ENCODE data around the gene FEN1. TPM values are rescaled to one million over a fixed set of nuclear protein-coding genes. Genes with fewer than 3 reads are reported as not detected.

The FEN1 gene, protein sequence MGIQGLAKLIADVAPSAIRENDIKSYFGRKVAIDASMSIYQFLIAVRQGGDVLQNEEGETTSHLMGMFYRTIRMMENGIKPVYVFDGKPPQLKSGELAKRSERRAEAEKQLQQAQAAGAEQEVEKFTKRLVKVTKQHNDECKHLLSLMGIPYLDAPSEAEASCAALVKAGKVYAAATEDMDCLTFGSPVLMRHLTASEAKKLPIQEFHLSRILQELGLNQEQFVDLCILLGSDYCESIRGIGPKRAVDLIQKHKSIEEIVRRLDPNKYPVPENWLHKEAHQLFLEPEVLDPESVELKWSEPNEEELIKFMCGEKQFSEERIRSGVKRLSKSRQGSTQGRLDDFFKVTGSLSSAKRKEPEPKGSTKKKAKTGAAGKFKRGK
- 3.4 and 7.3 TPM in 2 replicates for total RNA-seq

DNA sequence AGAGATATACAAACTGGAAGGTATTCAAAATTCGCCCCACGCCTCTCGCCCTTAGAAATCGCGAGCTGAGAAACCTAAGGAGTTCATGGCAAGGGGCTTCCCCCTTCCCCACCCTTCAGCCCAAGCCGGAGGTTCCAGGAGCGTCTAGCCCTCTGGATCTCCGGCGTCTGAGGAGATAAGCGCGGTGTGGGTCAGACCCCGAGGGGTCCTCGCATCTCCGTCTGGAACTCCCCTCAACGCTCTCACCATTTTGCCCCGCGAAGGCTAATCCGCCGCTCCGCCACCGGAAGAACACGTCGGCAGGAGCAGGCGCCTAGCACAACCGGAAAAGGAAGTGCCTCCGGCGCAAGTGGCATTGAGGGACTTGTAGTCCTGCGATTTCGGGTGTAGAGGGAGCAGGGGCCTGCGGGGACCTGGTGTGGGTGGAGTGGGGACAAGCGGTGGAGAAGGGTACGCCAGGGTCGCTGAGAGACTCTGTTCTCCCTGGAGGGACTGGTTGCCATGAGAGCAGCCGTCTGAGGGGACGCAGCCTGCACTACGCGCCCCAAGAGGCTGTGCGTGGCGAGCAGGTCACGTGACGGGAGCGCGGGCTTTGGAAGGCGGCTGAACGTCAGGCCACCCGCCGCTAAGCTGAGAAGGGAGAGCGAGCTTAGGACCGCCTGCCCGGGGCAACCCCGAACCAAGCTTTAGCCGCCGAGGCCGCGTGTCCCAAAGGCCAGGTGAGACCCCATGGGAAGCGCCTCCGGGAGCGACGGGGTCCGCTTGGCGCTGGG lies at the start of gene FEN1, which contains the start of gene TMEM258:
FEN1 (plus strand) TSS at position 602 of the 773 bp plus-strand sequence. CDS start 2,451 bp downstream, outside the sequence.
TMEM258 (minus strand) TSS at position 290 of the 773 bp plus-strand sequence; CDS start at position 249, 41 bp downstream.

GRCh38 chr11:61752117-61752924 lies 40.4 kb upstream of the FEN1 start, which contains the start of gene MYRF:
Gene MYRF (plus strand): TSS chr11:61752636. CDS start chr11:61752745, 109 bp downstream.

GRCh38 chr11:61816736-61817455 lies 24.2 kb downstream of the FEN1 start, which contains the start of gene FADS1:
Gene FADS1 (minus strand): TSS chr11:61817003. CDS start chr11:61816929, 74 bp downstream.

DNA sequence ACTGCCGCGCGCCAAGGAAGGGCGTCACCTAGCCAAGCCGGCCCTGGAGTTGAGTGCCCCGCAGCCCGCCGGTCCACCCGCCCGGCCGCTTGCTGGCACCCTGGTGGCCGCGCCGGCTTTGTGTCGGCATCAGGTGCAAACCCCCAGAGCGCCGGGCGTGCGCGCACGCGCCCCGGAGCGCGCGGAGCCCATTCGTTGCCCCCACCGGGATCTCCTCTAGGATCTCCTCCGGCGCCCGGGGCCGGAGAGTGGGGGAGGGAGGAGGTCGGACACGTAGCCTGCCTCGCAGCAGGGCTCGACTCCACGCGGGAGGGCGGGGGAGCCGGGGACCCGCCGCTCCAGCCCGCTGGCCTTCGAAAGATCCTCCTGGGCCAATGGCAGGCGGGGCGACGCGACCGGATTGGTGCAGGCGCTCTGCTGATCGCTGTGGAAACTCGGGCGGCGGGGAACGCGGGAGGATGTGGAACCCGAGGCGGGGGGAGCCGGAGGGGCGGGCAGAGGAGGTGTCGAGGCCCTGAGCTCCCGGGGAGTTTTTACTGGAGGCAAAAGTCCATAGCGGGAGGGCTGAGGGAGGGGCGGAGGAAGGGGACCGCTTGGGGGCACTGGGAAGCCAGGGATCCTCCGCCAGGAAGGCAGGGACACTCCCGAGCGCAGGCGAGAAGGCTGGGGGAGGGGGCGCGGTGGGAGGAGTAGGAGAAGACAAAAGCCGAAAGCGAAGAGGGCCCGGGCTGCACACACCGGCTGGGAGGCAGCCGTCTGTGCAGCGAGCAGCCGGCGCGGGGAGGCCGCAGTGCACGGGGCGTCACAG lies 35.1 kb downstream of the FEN1 start, which contains the start of gene FADS2:
FADS2 (plus strand) TSS at position 730 of the 808 bp plus-strand sequence. CDS start 91 bp downstream, outside the sequence.

Other genes with a start within 250 kb of the FEN1 start
- gene SYT7, start 211.8 kb upstream of the FEN1 start, total RNA-seq, result 5.5 and 22.7 TPM in 2 replicates
- gene DAGLA, start 112.5 kb upstream of the FEN1 start, total RNA-seq, result 1.9 and 2.7 TPM in 2 replicates
- 0.09 and 0.16 TPM in 2 replicates for gene MYRF, start 40.3 kb upstream of the FEN1 start, total RNA-seq
- gene TMEM258, start 312 bp upstream of the FEN1 start, total RNA-seq, result 164 and 273 TPM in 2 replicates
- gene FADS1, start 24.1 kb downstream of the FEN1 start, total RNA-seq, result 60.7 and 86.4 TPM in 2 replicates
- 160 and 190 TPM in 2 replicates for gene FADS2, start 35.4 kb downstream of the FEN1 start, total RNA-seq
- gene FADS3, start 98.6 kb downstream of the FEN1 start, total RNA-seq, result 39.6 and 57.1 TPM in 2 replicates
- 9.1 and 12.6 TPM in 2 replicates for gene RAB3IL1, start 124.7 kb downstream of the FEN1 start, total RNA-seq
- gene BEST1, start 157.4 kb downstream of the FEN1 start, total RNA-seq, result 2.5 and 4.6 TPM in 2 replicates
- gene FTH1, start 174.7 kb downstream of the FEN1 start, total RNA-seq, result 1,092 and 2,770 TPM in 2 replicates

Data from bronchial smooth muscle cell (primary cell).